ENCODE data around the gene ALAS1.

- TF ChIP-seq CTCF (IDR thresholded peaks at IDR 0.05; ENCODE audit: insufficient read depth, low read depth, low read length): no peak
- TF ChIP-seq EZH2 (IDR thresholded peaks at IDR 0.05; ENCODE audit: insufficient read depth, low read length): no peak
These were observed 27.7 kb downstream of the ALAS1 start, which contains the start of gene TLR9 for GRCh38 chr3:52225452-52226228.
